NCI-H345 treated with DMSO at 0.1 percent for 48 hours (cell line): ENCODE measurements around the gene EP300.
A peak's percentile ranks its signal among the peaks of the same experiment; 100 is the strongest.
"Not testable (repeated sequence)": the region's sequence is repeated elsewhere in the genome, so short reads cannot be mapped to it uniquely, and the experiment has no call there.

ENCODE experiments used
- DNase-seq: peaks from one replicate; lab custom pipeline; 2025; ENCODE audit not compliant: unreplicated experiment; lab: John Stamatoyannopoulos, UW

EP300 gene

DNA sequence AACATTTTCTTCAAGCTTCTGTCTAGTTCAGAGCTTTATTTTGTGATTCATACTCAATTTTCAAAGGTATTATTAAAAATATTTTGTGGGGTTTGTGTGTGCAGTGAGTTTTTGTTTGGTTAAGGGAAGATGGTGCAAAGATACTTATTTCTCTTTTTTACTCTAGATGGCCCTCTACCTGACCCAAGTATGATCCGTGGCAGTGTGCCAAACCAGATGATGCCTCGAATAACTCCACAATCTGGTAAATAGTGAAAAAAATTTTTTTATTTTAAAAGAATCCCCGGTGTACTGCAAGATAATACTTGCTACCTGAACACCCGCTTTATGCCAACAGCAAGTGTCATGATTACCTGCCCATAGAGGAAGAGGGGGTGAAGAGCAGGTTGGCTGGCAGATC is 54.2 kb downstream of the EP300 start:
- DNase-seq, result no peak

DNA sequence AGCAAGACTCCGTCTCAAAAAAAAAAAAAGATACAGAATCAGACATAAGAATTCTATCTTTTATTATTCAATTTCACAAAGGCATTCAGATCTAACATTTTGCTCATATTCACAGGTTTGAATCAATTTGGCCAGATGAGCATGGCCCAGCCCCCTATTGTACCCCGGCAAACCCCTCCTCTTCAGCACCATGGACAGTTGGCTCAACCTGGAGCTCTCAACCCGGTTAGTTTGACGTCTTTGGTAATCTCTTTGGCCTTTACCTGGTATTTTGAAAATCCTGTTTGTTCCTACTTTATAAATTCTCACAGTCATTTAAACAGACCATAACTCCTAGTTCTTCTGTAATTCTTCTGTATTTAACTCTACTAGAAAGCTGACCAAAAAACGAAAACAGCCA is 55.3 kb downstream of the EP300 start:
- DNase-seq, result no peak

DNA sequence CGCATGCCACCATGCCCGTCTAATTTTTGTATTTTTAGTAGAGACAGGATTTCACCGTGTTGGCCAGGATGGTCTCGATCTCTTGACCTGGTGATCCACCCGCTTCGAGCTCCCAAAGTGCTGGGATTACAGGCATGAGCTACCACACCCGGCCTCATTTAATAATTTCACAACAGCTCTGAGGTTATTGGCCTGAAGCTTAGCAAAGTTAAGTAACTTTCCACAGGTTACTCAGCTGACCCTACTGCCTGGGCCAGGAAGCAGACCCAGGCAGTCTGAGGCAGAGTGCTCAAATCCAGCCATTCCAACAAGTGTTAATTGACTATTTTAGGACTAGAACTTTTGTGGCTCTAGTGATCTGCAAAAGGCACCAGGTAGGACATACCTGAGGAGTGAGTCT is 60.5 kb downstream of the EP300 start:
- DNase-seq, result no peak

DNA sequence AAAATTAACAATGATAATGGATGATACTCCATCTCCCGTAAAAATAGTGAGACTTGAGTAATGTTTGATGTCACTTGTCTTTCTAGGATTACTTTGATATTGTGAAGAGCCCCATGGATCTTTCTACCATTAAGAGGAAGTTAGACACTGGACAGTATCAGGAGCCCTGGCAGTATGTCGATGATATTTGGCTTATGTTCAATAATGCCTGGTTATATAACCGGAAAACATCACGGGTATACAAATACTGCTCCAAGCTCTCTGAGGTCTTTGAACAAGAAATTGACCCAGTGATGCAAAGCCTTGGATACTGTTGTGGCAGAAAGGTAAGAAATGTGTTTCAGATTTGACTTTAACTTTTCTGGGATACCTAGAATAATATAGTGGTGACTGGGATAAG is 64.7 kb downstream of the EP300 start:
- DNase-seq, result no peak

DNA sequence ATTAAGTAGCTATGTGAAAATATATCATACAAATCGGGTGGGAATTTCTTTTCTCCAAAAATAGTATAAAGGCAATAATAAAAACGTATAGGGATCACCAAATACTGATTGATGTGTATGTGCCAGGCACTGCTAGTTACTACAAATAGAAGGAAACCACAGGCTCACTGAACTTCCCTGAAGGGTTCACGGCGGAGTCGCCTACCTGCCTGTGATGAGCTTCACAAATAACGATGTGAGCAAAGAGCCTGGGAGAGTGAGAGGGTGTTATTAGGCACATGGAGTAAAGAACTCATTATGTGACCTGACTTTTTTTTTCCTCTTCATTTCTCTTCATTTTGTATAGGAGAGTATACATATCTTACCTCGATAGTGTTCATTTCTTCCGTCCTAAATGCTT is 76.8 kb downstream of the EP300 start:
- no peak for DNase-seq

DNA sequence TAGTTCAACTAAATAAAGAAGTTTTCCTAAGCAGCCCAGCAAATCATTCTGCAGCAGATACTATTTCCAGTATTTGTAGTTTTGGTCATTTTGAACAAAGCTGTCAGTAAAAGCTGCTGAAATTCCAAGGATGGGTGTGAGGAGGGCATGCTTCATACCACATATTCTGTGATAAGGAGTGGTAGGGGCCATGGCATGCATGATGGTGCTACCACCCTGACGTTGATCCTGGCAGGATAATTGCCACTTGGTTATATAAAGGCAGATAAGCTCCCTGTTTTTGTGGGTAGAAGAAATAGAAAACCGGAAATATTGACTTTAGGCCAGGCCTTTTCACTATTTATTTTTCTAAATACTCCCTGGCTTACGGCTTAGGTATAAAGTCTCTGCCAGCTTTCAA is 79.6 kb downstream of the EP300 start:
- DNase-seq, result no peak

DNA sequence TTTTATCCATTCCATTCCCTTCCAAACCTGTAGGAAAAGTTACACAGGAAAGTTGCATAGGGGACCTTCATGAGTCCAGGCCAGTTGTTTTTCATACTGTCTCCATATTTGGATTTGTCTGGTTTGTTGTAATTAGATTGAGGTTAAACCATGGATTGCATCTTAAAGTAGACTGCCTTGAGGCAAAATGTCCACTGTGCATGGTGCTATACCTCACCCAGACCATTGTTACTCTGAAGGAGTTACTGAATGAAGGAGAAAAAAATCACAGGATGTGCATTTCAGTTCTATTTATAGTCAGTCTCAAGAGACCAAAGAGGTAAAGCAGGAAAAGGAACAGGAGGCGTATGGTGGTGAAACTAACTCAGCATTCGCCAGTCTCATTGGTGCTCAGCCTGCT is 83.2 kb downstream of the EP300 start:
- DNase-seq, result no peak

DNA sequence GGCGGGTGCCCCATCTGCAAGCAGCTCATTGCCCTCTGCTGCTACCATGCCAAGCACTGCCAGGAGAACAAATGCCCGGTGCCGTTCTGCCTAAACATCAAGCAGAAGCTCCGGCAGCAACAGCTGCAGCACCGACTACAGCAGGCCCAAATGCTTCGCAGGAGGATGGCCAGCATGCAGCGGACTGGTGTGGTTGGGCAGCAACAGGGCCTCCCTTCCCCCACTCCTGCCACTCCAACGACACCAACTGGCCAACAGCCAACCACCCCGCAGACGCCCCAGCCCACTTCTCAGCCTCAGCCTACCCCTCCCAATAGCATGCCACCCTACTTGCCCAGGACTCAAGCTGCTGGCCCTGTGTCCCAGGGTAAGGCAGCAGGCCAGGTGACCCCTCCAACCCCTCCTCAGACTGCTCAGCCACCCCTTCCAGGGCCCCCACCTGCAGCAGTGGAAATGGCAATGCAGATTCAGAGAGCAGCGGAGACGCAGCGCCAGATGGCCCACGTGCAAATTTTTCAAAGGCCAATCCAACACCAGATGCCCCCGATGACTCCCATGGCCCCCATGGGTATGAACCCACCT is 84.7 kb downstream of the EP300 start:
- no peak for DNase-seq

DNA sequence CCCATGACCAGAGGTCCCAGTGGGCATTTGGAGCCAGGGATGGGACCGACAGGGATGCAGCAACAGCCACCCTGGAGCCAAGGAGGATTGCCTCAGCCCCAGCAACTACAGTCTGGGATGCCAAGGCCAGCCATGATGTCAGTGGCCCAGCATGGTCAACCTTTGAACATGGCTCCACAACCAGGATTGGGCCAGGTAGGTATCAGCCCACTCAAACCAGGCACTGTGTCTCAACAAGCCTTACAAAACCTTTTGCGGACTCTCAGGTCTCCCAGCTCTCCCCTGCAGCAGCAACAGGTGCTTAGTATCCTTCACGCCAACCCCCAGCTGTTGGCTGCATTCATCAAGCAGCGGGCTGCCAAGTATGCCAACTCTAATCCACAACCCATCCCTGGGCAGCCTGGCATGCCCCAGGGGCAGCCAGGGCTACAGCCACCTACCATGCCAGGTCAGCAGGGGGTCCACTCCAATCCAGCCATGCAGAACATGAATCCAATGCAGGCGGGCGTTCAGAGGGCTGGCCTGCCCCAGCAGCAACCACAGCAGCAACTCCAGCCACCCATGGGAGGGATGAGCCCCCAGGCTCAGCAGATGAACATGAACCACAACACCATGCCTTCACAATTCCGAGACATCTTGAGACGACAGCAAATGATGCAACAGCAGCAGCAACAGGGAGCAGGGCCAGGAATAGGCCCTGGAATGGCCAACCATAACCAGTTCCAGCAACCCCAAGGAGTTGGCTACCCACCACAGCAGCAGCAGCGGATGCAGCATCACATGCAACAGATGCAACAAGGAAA is 85.4 kb downstream of the EP300 start:
- DNase-seq, result no peak

DNA sequence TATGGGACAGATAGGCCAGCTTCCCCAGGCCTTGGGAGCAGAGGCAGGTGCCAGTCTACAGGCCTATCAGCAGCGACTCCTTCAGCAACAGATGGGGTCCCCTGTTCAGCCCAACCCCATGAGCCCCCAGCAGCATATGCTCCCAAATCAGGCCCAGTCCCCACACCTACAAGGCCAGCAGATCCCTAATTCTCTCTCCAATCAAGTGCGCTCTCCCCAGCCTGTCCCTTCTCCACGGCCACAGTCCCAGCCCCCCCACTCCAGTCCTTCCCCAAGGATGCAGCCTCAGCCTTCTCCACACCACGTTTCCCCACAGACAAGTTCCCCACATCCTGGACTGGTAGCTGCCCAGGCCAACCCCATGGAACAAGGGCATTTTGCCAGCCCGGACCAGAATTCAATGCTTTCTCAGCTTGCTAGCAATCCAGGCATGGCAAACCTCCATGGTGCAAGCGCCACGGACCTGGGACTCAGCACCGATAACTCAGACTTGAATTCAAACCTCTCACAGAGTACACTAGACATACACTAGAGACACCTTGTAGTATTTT is 86.1 kb downstream of the EP300 start:
- no peak for DNase-seq

DNA sequence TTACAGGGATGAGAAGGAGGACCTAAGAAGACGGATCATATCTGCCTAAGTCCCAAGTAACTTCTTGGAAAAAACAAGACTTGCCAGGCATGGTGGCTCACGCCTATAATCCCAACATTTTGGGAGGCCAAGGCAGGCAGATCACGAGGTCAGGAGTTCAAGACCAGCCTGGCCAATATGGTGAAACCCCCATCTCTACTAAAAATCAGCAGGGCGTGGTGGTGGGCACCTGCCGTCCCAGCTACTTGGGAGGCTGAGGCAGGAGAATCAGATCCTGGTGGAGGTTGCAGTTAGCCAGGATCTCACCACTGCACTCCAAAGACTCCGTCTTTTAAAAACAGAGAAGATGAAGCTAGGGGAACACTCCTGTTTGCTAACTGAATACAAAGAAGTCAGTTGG is 88.0 kb downstream of the EP300 start:
- DNase-seq, result not testable (repeated sequence)

DNA sequence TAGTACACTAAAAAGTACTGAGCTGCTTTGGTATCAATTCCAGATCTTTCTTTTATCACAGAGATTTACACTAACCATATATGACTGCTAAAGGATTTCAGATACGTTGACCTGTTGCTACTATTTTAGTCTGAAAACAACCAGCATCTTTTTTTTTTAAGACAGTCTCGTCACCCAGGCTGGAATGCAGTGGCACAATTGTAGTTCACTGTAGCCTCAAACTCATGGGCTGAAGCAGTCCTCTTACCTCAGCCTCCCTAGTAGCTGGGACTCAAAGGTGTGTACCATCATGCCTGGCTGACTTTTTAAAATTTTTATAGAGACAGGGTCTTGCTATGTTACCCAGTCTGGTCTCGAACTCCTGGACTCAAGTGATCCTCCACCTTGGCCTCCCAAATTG is 88.5 kb downstream of the EP300 start:
- no peak for DNase-seq

DNA sequence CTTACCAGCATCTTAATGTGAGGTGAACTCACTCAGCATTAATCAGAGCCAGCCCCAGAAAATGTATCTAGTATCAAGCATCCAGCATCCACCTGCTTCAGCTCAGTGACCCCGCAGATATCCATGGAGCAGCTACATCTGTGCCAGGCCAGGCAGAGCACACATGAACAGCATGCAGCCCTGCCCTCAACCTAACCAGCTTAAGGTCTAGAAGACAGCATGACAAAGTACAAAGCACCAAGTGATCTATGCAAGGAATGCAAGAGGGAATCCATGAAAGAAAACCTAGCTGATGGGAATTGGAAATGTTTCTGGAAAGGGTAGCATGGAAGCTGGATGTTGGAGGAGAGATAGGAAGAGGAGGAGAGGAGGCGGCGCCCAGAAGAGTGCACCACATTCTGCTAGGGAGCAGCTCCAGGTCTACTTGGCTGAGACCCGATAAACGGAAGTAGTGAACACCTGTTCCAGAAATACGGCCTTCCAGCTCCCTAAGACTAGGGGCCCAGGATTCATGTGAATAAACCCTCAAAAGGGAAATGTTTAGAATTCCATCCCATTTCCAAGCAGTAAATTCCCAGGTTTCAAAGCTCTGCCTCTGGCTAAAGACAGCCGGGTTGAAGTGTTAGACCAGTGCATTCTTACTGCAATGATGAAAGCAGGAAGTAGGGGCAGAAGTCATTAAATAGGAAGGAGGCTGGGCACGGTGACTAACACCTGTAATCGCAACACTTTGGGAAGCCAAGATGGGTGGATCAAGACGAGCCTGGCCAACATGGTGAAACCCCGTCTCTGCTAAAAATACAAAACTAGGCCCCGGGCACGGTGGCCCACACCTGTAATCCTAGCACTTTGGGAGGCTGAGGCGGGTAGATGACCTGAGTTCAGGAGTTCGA is 89.2 kb downstream of the EP300 start:
- DNase-seq, result no peak

DNA sequence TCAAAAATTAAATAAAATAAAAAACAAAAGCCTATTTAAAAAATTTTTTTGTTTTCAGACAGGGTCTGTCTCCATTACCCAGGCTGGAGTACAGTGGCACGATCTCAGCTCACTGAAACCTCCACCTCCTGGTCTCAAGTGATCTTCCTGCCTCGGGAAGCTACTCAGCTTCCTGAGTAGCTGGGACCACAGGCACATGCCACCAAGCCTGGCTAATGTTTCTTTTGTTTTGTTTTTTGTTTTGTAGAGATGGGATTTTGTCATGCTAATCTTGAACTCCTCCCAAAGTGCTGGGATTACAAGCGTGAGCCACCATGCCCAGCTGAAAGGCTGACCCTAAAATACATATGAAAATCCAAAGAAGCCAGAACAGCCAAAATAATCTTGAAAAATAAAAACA is 92.3 kb downstream of the EP300 start:
- DNase-seq, result no peak

DNA sequence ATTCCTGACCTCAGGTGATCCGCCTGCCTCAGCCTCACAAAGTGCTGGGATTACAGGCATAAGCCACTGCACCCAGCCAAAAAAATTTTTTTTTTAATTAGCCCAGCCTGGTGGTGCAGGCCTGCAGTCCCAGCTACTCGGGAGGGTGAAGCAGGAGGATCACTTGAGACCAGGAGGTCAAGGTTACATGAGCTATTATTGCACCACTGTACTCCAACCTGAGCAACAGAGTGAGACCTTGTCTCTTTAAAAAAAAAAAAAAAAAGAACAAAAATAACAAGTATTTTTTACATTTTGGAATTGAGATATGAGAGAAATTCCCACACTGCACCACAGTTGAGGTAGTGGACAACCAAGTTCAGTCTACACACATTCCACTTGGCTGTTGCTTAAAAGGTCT is 99.1 kb downstream of the EP300 start:
- DNase-seq, result no peak

DNA sequence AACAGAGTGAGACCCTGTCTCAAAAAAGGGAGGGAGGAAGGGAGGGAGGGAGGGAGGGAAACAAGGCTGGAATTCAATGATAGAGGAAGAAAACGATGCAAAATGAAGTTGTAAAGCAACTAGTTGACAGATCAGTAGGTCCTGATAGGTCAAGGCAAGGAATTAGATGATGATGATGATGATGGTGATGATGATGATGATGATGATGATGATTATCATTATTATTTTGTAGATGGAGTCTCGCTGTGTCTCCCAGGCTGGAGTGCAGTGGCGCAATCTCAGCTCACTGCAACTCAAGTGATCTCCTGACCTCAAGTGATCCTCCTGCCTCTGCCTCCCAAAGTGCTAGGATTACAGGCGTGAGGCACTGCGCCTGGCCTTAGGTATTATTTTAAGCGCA is 101.4 kb downstream of the EP300 start:
- DNase-seq, result no peak

DNA sequence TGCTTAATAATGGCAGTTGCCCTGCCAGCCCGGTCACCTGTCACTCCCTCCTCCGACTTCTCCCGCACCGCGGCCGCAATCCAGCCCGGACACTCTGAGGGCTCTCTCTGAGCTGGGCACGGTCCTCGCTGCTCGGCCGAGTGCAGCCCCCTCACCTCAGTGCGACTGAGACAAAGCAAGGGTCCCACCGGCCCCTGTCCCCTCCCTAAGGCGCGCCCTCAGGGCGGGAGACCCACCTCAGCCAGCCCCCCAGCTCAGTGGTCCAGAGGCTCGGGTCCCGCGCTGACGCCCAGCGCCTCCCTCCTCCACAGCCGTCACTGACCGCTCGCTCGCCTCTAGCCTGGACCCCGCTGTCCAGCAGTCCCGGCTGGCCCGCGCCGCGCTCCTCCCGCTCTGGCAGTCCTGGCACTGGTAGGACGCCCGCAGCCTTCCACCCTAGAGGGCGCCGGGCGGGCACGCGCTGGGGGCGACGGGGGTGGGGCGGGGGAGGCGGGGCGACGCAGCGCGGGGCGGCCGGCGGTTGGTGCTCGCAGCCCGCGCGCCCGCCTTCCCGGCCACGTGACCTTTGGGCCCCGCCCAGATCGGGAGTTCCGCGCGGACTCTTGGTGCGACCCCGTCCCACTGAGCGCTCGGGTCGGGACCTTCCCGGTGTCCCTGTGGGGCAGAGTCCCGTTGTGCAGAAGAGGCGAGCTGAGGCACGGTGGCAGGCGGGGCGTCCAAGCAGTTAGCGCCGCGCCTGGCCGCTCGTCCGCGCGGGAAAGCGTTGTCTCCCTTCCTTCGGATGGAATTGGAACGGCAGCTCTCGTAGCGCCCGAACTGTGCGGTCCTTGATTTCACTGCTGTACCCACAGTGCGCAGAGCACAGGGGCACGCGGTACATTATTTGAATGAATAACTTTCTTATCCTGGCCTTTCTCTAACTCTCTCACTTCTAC is 104.9 kb downstream of the EP300 start:
- peak; percentile 48 for DNase-seq

DNA sequence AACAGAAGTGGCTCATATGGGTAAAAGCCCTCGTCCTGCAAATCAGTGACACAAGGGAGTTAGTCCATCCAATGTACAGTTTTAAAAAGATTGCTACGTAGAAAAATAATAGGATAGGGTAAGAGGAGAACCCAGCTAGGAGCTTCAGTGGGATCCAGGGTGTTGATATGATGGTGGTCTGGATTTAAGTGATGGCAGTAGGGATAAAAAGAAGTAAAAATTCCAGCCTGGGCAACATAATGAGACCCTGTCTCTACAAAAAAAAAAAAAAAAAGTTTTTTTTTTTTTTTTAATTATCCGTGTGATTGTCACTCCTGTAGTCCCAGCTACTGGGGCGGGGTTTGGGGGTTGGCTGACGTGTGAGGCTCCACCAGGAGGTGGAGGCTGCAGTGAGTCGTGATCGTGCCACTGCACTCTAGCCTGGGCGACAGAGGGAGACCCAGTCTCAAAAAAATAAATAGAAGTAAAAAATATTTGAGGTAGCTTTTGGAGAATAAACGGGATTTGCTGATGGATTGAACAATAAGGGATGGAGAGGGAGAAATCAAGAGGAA is 105.7 kb downstream of the EP300 start:
- no peak for DNase-seq

DNA sequence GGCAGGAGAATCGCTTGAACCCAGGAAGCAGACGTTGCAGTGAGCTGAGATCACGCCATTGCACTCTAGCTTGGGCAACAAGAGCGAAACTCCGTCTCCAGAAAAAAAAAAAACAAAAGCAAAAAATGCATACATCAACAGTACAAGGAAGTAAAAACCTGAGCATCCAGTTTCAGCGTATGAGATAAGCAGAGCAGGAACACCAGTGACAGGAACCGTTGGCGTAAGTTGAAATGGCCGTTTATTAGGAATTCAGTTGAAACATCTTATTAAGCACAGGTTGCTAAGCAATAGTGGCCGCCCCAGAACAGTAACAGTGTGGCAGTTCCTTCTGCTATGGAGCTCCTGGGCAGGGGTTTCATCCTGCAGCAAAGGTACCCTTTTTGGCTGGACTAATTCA is 108.7 kb downstream of the EP300 start:
- no peak for DNase-seq

DNA sequence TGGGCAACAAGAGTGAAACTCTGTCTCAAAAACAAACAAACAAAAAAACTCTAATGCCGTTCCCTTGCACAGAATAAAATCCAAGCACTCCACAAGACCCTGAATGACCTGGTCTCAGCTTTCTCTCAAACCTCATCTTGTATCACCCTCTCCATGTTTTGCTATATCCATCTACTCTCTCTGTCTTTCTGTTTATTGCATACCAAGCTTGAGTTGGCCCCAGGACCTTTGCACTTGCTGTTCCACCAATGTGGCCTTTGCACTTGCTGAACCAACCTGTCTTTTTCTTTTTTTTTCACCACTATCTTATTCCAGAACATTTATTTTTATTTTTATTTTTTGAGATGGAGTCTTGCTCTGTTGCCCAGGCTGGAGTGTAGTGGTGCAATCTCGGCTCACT is 110.7 kb downstream of the EP300 start:
- DNase-seq, result no peak
